H9 (cell line): ENCODE results near the gene MICAL3. TPM values are rescaled to one million over a fixed set of nuclear protein-coding genes. Genes with fewer than 3 reads are reported as not detected.

Source experiments
- DNase-seq: peaks from one replicate; pipeline ENCODE4 v3.0.0-alpha.2; 2017
- H2AFZ ChIP-seq: one replicate; pipeline ENCODE4 v1.6.1; 2013; ENCODE audit warnings: mild to moderate bottlenecking, low read length, control low read depth, moderate library complexity
- H2AK5ac ChIP-seq: 2 replicates; pipeline ENCODE4 v1.6.1; 2013; ENCODE audit warnings: low read length, control low read depth, mixed read lengths; ENCODE audit not compliant: insufficient read length
- H2BK120ac ChIP-seq: one replicate; pipeline ENCODE4 v1.6.1; 2013; ENCODE audit warnings: low read depth, mild to moderate bottlenecking, low read length, control low read depth, inconsistent platforms; ENCODE audit not compliant: poor library complexity, severe bottlenecking
- H2BK12ac ChIP-seq: 2 replicates; pipeline ENCODE4 v1.6.1; 2013; ENCODE audit warnings: low read length, control low read depth, mixed read lengths, low read depth; ENCODE audit not compliant: insufficient read length
- H2BK15ac ChIP-seq: 2 replicates; pipeline ENCODE4 v1.6.1; 2013; ENCODE audit warnings: low read depth, low read length, control low read depth
- H2BK20ac ChIP-seq: one replicate; pipeline ENCODE4 v1.6.1; 2013; ENCODE audit warnings: low read depth, mild to moderate bottlenecking, low read length, control low read depth, inconsistent platforms; ENCODE audit not compliant: poor library complexity, severe bottlenecking
- H2BK5ac ChIP-seq: 2 replicates; pipeline ENCODE4 v1.6.1; 2013; ENCODE audit warnings: low read length, control low read depth, mixed read lengths; ENCODE audit not compliant: insufficient read length
- H3K14ac ChIP-seq: 2 replicates; pipeline ENCODE4 v1.6.1; 2013; ENCODE audit warnings: low read length, control low read depth; ENCODE audit not compliant: insufficient read depth
- H3K18ac ChIP-seq: 2 replicates; pipeline ENCODE4 v1.6.1; 2013; ENCODE audit warnings: low read depth, mild to moderate bottlenecking, mixed read lengths, low read length, control low read depth; ENCODE audit not compliant: insufficient read length
- H3K23ac ChIP-seq: 2 replicates; pipeline ENCODE4 v1.6.1; 2013; ENCODE audit warnings: low read length, control low read depth, mixed read lengths, low read depth; ENCODE audit not compliant: insufficient read length
- H3K23me2 ChIP-seq: 2 replicates; pipeline ENCODE4 v1.6.1; 2013; ENCODE audit warnings: low read depth, mild to moderate bottlenecking, mixed read lengths, low read length, control low read depth; ENCODE audit not compliant: insufficient read length, poor library complexity, severe bottlenecking
- H3K27ac ChIP-seq: 2 replicates; pipeline ENCODE4 v1.5.1; 2013; ENCODE audit warnings: low read length, control low read depth, mixed read lengths, low read depth; ENCODE audit not compliant: insufficient read length
- H3K27me3 ChIP-seq: 2 replicates; pipeline ENCODE4 v1.6.1; 2013; ENCODE audit warnings: low read length, control low read depth, inconsistent platforms; ENCODE audit not compliant: insufficient read depth
- H3K4ac ChIP-seq: 2 replicates; pipeline ENCODE4 v1.6.1; 2013; ENCODE audit warnings: low read depth, mild to moderate bottlenecking, control low read depth, inconsistent platforms, low read length, moderate library complexity
- H3K4me1 ChIP-seq: 2 replicates; pipeline ENCODE4 v1.6.1; 2013; ENCODE audit warnings: low read length, control low read depth, inconsistent platforms; ENCODE audit not compliant: insufficient read depth
- H3K4me2 ChIP-seq: 2 replicates; pipeline ENCODE4 v1.6.1; 2013; ENCODE audit warnings: low read length, control low read depth, mixed read lengths; ENCODE audit not compliant: insufficient read length, insufficient read depth
- H3K56ac ChIP-seq: 2 replicates; pipeline ENCODE4 v1.6.1; 2013; ENCODE audit warnings: low read depth, mild to moderate bottlenecking, mixed read lengths, low read length, control low read depth; ENCODE audit not compliant: insufficient read length
- H3K79me1 ChIP-seq: 2 replicates; pipeline ENCODE4 v1.6.1; 2013; ENCODE audit warnings: low read depth, mild to moderate bottlenecking, moderate library complexity, low read length, control low read depth, inconsistent platforms; ENCODE audit not compliant: insufficient read depth, poor library complexity, severe bottlenecking
- H3K79me2 ChIP-seq: 2 replicates; pipeline ENCODE4 v1.6.1; 2013; ENCODE audit warnings: low read length, control low read depth, inconsistent platforms; ENCODE audit not compliant: insufficient read depth
- H3K9ac ChIP-seq: 2 replicates; pipeline ENCODE4 v1.6.1; 2013; ENCODE audit warnings: low read length, control low read depth, mixed read lengths; ENCODE audit not compliant: insufficient read length; ENCODE audit errors: extremely low read depth
- H3K9me3 ChIP-seq: one replicate; pipeline ENCODE4 v1.6.1; 2013; ENCODE audit warnings: low read depth, low read length, inconsistent platforms; ENCODE audit not compliant: control insufficient read depth
- H3T11ph ChIP-seq: one replicate; pipeline ENCODE4 v1.6.1; 2013; ENCODE audit warnings: mild to moderate bottlenecking, low read length, control low read depth, inconsistent platforms
- H4K20me1 ChIP-seq: one replicate; pipeline ENCODE4 v1.6.1; 2013; ENCODE audit not compliant: control insufficient read depth, insufficient read length, insufficient read depth
- H4K5ac ChIP-seq: 2 replicates; pipeline ENCODE4 v1.6.1; 2013; ENCODE audit warnings: low read depth, mild to moderate bottlenecking, mixed read lengths, low read length, control low read depth; ENCODE audit not compliant: insufficient read length
- H4K8ac ChIP-seq: replicated peaks from 2 replicates; pipeline ENCODE4 v1.6.1; 2013; ENCODE audit warnings: low read length, control low read depth, mixed read lengths, low read depth; ENCODE audit not compliant: insufficient read length
- H4K91ac ChIP-seq: 2 replicates; pipeline ENCODE4 v1.6.1; 2013; ENCODE audit warnings: low read depth, mild to moderate bottlenecking, moderate library complexity, mixed read lengths, low read length, control low read depth; ENCODE audit not compliant: insufficient read length
- H3K27ac Mint-ChIP-seq, 3 experiments: 2 replicates in 2 of 3; 3 replicates in 1 of 3; pipeline ENCODE4 v1.8.0; 2020 to 2021; ENCODE audit warnings: mixed read lengths in 3 of 3, mild to moderate bottlenecking in 1 of 3, moderate library complexity in 1 of 3
- H3K27me3 Mint-ChIP-seq: 2 replicates; pipeline ENCODE4 v1.8.0; 2021; ENCODE audit warnings: low read depth, mild to moderate bottlenecking, moderate library complexity, mixed read lengths
- H3K36me3 Mint-ChIP-seq, 3 experiments: 2 replicates in 2 of 3; 3 replicates in 1 of 3; pipeline ENCODE4 v1.8.0; 2020 to 2021; ENCODE audit warnings: low read depth in 3 of 3, mixed read lengths in 3 of 3; ENCODE audit not compliant: insufficient read depth in 1 of 3
- H3K4me1 Mint-ChIP-seq, 2 experiments: 2 replicates each; pipeline ENCODE4 v1.8.0; 2020; ENCODE audit warnings: mixed read lengths in 2 of 2
- H3K4me3 Mint-ChIP-seq, 2 experiments: 2 replicates in 1 of 2; 3 replicates in 1 of 2; pipeline ENCODE4 v1.8.0; 2020 to 2021; ENCODE audit warnings: mild to moderate bottlenecking in 2 of 2, mixed read lengths in 2 of 2, moderate library complexity in 1 of 2
- H3K9me3 Mint-ChIP-seq, 2 experiments: 2 replicates in 1 of 2; 3 replicates in 1 of 2; pipeline ENCODE4 v1.8.0; 2020; ENCODE audit warnings: mild to moderate bottlenecking in 2 of 2, mixed read lengths in 2 of 2, moderate library complexity in 1 of 2
- CTCF ChIP-seq: fragments of 200-600 bp; sonication (generic); conservative IDR thresholded peaks from 3 replicates; pipeline ENCODE4 v1.8.0; 2021; ENCODE audit warnings: antibody characterized with exemption, mild to moderate bottlenecking
- WGBS: extraction: QIAGEN DNeasy Blood & Tissue Kit; methylation state at CpG from one replicate; pipeline ENCODE4 v1.1.7; 2013; ENCODE audit warnings: missing lambda C conversion rate, low lambda C conversion rate, mixed read lengths; ENCODE audit not compliant: insufficient read length; ENCODE audit errors: extremely low coverage; 5-methylcytosine and 5-hydroxymethylcytosine counted together
- total RNA-seq: library from RNA; stranded (reverse); gene quantifications from 2 replicates; pipeline ENCODE4 v1.2.1, GENCODE V29; 2021

MICAL3 gene
- total RNA-seq, 1 experiment from 2014 or later: 50.2 TPM

DNA sequence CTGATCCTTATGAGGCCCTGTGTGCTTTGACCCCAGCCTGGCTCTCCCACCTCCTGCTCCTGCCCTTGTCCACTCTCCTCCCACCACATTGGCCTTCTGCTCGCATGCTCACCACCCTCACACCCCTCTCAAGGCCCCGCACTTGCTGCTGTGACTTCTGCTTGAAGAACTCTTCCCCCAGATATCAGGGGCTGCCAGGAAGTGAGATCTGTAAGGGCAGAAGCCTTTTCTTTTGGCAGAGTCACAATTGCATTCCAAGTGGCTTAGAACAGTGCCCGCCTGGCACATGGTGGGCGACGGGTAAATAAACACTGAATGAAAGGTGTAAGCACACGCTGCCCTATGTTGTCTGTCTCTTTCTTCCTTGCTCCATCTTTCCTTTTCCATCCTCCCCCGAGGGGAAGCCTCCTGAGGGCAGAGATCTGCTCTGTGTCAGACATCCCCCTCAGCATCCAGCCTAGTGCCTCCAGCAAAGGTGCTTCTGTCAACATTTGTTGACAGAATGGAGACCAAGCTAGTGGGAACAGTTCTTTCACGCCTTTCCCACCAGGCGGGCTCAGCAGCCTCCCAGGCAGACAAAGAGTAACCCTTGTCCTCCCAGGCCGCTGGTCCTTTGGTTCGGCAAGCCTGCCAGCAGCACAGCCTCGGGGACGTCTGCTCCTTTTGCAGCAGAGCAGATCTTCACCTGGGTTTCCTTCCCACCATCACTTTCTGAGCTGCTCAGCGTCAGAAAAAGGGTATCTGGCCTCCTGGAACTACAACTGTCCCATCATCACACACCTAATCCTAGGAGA lies 43.4 kb upstream of the MICAL3 start:
- H2BK5ac ChIP-seq: no peak overlapping the region
- DNase-seq: no peak
- no peak overlapping the region for H2BK12ac ChIP-seq
- peak overlapping the region in 1 of 3 experiments; percentile 76; a peak in 2 of 7 replicates for H3K27ac Mint-ChIP-seq
- no peak overlapping the region for H4K8ac ChIP-seq
- no peak overlapping the region for H3K9ac ChIP-seq
- no peak overlapping the region for H3K18ac ChIP-seq
- H3K27ac ChIP-seq: no peak overlapping the region
- no peaks in the 10 kb centered on the region for H3K9me3 ChIP-seq
- H3K23ac ChIP-seq: no peak overlapping the region
- no peaks in the 10 kb centered on the region for H3K4me1 ChIP-seq
- no peak for TF ChIP-seq CTCF
- no peaks in the 10 kb centered on the region for H3K79me1 ChIP-seq
- no peaks in the 10 kb centered on the region for H4K20me1 ChIP-seq
- no peaks in the 10 kb centered on the region; a peak in 1 of 7 replicates for H3K36me3 Mint-ChIP-seq
- no peak overlapping the region for H2BK15ac ChIP-seq
- peaks cover 70% of the 10 kb centered on the region for H3K27me3 Mint-ChIP-seq
- H2BK20ac ChIP-seq: no peak overlapping the region
- no peak overlapping the region for H3K4ac ChIP-seq
- H2AK5ac ChIP-seq: no peak overlapping the region
- no peak overlapping the region for H3T11ph ChIP-seq
- H3K56ac ChIP-seq: no peak overlapping the region
- no peaks in the 10 kb centered on the region for H3K23me2 ChIP-seq
- no peak overlapping the region for H3K4me2 ChIP-seq
- H2AFZ ChIP-seq: no peak overlapping the region
- H2BK120ac ChIP-seq: no peak overlapping the region
- no peak overlapping the region for H3K4me3 Mint-ChIP-seq
- no peaks in the 10 kb centered on the region for H3K27me3 ChIP-seq
- peaks cover 8% of the 10 kb centered on the region in 2 experiments for H3K4me1 Mint-ChIP-seq
- no peaks in the 10 kb centered on the region for H3K79me2 ChIP-seq
- H4K5ac ChIP-seq: no peak overlapping the region
- no CpG with 5 or more reads among the region's 14 CpGs for WGBS
- no peak overlapping the region for H4K91ac ChIP-seq
- H3K14ac ChIP-seq: peak overlapping the region; percentile 8; the same call in 1 of the 2 replicates
- no peaks in the 10 kb centered on the region; a peak in 1 of 5 replicates for H3K9me3 Mint-ChIP-seq
